Activated CD8-positive, alpha-beta T cell treated with anti-CD3 and anti-CD28 coated beads for 36 hours (primary cell): Measurements from ENCODE around the gene DOCK11. TPM values are rescaled to one million over a fixed set of nuclear protein-coding genes. Genes with fewer than 3 reads are reported as not detected.

Experiments used
- ATAC-seq: fragments of 200-7000 bp; cut with Tn5 transposase; one replicate; pipeline ENCODE4 v1.10.0; 2021; ENCODE audit warnings: mild to moderate bottlenecking, moderate library complexity
- CTCF ChIA-PET: fragments of 350-600 bp; sonication (Branson Sonifier 250); formaldehyde crosslinking; loops from one replicate; lab custom pipeline; 2021; ENCODE audit warnings: antibody characterized with exemption; lab: Charles Lee
- POLR2A ChIA-PET: fragments of 350-600 bp; sonication (Branson Sonifier 250); formaldehyde crosslinking; loops from one replicate; lab custom pipeline; 2021; ENCODE audit warnings: antibody characterized with exemption; lab: Charles Lee
- DNase-seq: peaks from one replicate; pipeline ENCODE4 v3.0.0-alpha.2; 2020
- H3K27ac Mint-ChIP-seq: one replicate; pipeline ENCODE4 v1.8.0; 2021; ENCODE audit warnings: mild to moderate bottlenecking, mixed read lengths
- H3K27me3 Mint-ChIP-seq: one replicate; pipeline ENCODE4 v1.8.0; 2021; ENCODE audit warnings: mixed read lengths
- H3K36me3 Mint-ChIP-seq: one replicate; pipeline ENCODE4 v1.8.0; 2021; ENCODE audit warnings: low read depth, mixed read lengths
- H3K4me1 Mint-ChIP-seq: one replicate; pipeline ENCODE4 v1.8.0; 2021; ENCODE audit warnings: low read depth, mixed read lengths
- H3K4me3 Mint-ChIP-seq: one replicate; pipeline ENCODE4 v1.8.0; 2021; ENCODE audit warnings: mild to moderate bottlenecking, moderate library complexity, mixed read lengths
- H3K9me3 Mint-ChIP-seq: one replicate; pipeline ENCODE4 v1.8.0; 2021; ENCODE audit warnings: mixed read lengths
- intact Hi-C: fragments of 100-400 bp; cut with micrococcal nuclease; formaldehyde crosslinking; loops from one replicate; pipeline ENCODE4 v1.10.0; 2022
- total RNA-seq, 2 experiments: library from RNA; stranded (reverse); gene quantifications; one replicate each; pipeline ENCODE4 v1.2.3, GENCODE V29; 2021
- TF ChIP-seq, protein P1 (sequence below): fragments of 200-600 bp; IDR thresholded peaks from one replicate; pipeline ENCODE4 v1.8.0; 2022; ENCODE audit warnings: antibody characterized with exemption, mild to moderate bottlenecking

The DOCK11 gene
- total RNA-seq, 2 experiments from 2014 or later = 45.1 to 49.5 TPM

- POLR2A ChIA-PET = no interaction called here
Observed at GRCh38 chrX:118525174-118525730, 29.6 kb downstream of the DOCK11 start.

DNA sequence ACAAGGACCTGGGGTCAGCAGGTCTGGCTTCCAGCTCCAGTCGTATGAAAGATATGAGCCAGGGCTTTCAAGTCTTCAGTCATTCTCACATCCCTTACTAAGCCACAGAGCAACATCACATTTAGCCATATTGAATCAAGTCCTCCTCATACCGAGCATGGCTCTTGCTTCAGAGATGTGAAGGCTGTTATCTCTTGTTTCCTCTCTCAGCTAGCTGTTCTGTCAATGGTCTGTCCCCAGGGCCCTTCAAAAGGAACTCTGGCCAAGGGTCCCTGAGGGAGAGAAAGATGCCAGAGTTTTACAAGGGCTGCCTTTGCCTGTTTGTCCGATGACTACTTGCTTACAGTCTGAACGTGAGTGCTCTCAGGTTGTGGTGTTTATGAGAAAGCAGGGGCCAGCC lies 30.5 kb downstream of the DOCK11 start:
- DNase-seq = no peak
- POLR2A ChIA-PET = no interaction called here
- Mint-ChIP-seq H3K4me3 (no peak overlapping the region), H3K4me1 (peaks cover 75% of the 10 kb centered on the region), H3K27me3 (no peaks in the 10 kb centered on the region), H3K9me3 (no peaks in the 10 kb centered on the region), H3K27ac (peak overlapping the region; percentile 97), H3K36me3 (peaks cover 17% of the 10 kb centered on the region)
- intact Hi-C loops = no loop called here
- CTCF ChIA-PET = no interaction called here
- TF ChIP-seq, protein P1, sequence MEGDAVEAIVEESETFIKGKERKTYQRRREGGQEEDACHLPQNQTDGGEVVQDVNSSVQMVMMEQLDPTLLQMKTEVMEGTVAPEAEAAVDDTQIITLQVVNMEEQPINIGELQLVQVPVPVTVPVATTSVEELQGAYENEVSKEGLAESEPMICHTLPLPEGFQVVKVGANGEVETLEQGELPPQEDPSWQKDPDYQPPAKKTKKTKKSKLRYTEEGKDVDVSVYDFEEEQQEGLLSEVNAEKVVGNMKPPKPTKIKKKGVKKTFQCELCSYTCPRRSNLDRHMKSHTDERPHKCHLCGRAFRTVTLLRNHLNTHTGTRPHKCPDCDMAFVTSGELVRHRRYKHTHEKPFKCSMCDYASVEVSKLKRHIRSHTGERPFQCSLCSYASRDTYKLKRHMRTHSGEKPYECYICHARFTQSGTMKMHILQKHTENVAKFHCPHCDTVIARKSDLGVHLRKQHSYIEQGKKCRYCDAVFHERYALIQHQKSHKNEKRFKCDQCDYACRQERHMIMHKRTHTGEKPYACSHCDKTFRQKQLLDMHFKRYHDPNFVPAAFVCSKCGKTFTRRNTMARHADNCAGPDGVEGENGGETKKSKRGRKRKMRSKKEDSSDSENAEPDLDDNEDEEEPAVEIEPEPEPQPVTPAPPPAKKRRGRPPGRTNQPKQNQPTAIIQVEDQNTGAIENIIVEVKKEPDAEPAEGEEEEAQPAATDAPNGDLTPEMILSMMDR = no peak
- no peak for ATAC-seq

More at GRCh38 chrX:118525174-118525730, 29.6 kb downstream of the DOCK11 start:
- Mint-ChIP-seq H3K4me3 (no peak overlapping the region), H3K27ac (peak overlapping the region; percentile 76), H3K27me3 (no peaks in the 10 kb centered on the region), H3K9me3 (no peaks in the 10 kb centered on the region), H3K4me1 (peaks cover 75% of the 10 kb centered on the region), H3K36me3 (peaks cover 14% of the 10 kb centered on the region)
- TF ChIP-seq, protein P1 = no peak
- intact Hi-C loops = no loop called here
- CTCF ChIA-PET = no interaction called here
- DNase-seq (no peak), ATAC-seq (no peak)

- Mint-ChIP-seq H3K4me1 (peaks cover 65% of the 10 kb centered on the region), H3K9me3 (peaks cover 3% of the 10 kb centered on the region), H3K27me3 (no peaks in the 10 kb centered on the region), H3K36me3 (peaks cover 20% of the 10 kb centered on the region), H3K4me3 (peak overlapping the region; percentile 87), H3K27ac (peak overlapping the region; percentile 97)
- ChIA-PET POLR2A (interaction anchor here (1.0 to 4.2 kb wide), 5 partner anchors 9 to 32 kb away, joined by 3 to 39 read pairs (median 4); partner anchors contain the start of gene DOCK11), CTCF (interaction anchor here (0.7 kb wide), 1 partner anchor 30 kb away, joined by 3 read pairs; no protein-coding TSS in a partner anchor)
- TF ChIP-seq, protein P1 = no peak
- ATAC-seq (peak; percentile 70), DNase-seq (peak; percentile 76)
- intact Hi-C loops = no loop called here
Observed at GRCh38 chrX:118528071-118528737, 32.6 kb downstream of the DOCK11 start.

DNA sequence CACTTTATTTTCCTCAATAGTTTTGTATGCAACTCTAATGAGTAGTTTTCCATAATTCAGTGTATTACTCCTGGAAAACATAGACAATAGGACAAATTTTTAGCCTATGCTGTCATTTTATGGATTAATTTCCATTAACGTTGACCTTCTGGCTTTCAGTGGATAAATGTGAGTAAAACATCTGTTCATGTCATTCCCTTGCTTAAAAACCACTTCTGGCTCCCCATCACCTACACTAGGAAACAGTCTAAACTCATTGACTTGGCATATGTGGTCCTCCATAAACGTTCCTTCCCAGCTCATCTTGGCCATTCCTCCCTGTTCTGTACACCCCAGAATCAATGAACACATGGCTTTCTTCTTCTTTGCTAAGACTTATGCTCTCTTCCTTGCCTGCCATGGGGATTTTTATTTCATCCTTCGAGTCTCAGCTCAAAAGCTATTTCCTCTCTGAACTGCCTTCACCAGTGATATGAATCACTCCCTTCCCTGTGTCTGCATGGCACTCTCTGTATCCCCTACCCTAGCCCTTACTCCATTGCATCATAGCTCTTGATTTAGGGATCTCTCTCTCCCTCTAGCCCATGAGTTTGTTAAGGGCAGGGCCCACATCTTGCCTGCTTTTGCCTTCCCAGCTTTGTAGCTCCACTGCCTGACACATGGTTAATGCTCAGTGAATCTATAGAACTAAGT lies 34.8 kb downstream of the DOCK11 start:
- Mint-ChIP-seq H3K4me3 (peak overlapping the region; percentile 87), H3K27ac (peak overlapping the region; percentile 97), H3K27me3 (no peaks in the 10 kb centered on the region), H3K4me1 (peaks cover 66% of the 10 kb centered on the region), H3K9me3 (peaks cover 3% of the 10 kb centered on the region), H3K36me3 (peaks cover 17% of the 10 kb centered on the region)
- ATAC-seq (peak; percentile 25), DNase-seq (no peak)
- TF ChIP-seq, protein P1 = no peak
- ChIA-PET POLR2A (interaction anchor here (4.2 kb wide), 1 partner anchor 34 kb away, joined by 39 read pairs; the partner anchor contains the start of gene DOCK11), CTCF (interaction anchor here (1.0 to 1.8 kb wide), 2 partner anchors 26 to 33 kb away, joined by 3 to 5 read pairs; no protein-coding TSS in a partner anchor)
- intact Hi-C loops = no loop called here
